Measurements from ENCODE around the gene COL4A5. TPM values are rescaled to one million over a fixed set of nuclear protein-coding genes. Genes with fewer than 3 reads are reported as not detected.

The COL4A5 gene
- polyA plus RNA-seq, 6 donors from 2014 or later = not detected

GRCh38 chrX:108726748-108727147, 287.1 kb downstream of the COL4A5 start:
- DNase-seq (no peak), ATAC-seq (ENCODE audit: low read depth in 2 of 2) (no peak)
- H3K4me3 Mint-ChIP-seq = no peak overlapping the region
- peaks cover 0 to 5% (median 0%) of the 10 kb centered on the region in 7 donors for H3K9me3 Mint-ChIP-seq
- peaks cover 4 to 25% (median 12%) of the 10 kb centered on the region in 3 donors for H3K27me3 Mint-ChIP-seq
- H3K4me1 Mint-ChIP-seq = no peaks in the 10 kb centered on the region
- no peaks in the 10 kb centered on the region for H3K36me3 Mint-ChIP-seq
- no peak overlapping the region for H3K27ac Mint-ChIP-seq

- ATAC-seq (ENCODE audit: low read depth in 2 of 2) = no peak
- H3K4me3 Mint-ChIP-seq = no peak overlapping the region
- H3K4me1 Mint-ChIP-seq = no peaks in the 10 kb centered on the region
- H3K27ac Mint-ChIP-seq = no peak overlapping the region
- no peaks in the 10 kb centered on the region for H3K36me3 Mint-ChIP-seq
- H3K9me3 Mint-ChIP-seq = peaks cover 0 to 9% (median 2%) of the 10 kb centered on the region in 7 donors
- DNase-seq = no peak
- peaks cover 8 to 57% (median 38%) of the 10 kb centered on the region in 3 donors for H3K27me3 Mint-ChIP-seq
Observed at GRCh38 chrX:108731153-108731552, 291.5 kb downstream of the COL4A5 start.

- Mint-ChIP-seq H3K36me3 (no peaks in the 10 kb centered on the region), H3K4me1 (peaks cover 0 to 5% (median 0%) of the 10 kb centered on the region in 3 donors), H3K27ac (no peak overlapping the region), H3K4me3 (no peak overlapping the region), H3K27me3 (peaks cover 10 to 68% (median 45%) of the 10 kb centered on the region in 3 donors), H3K9me3 (peaks cover 0 to 12% (median 3%) of the 10 kb centered on the region in 7 donors)
- ATAC-seq (ENCODE audit: low read depth in 2 of 2) (no peak), DNase-seq (no peak)
Observed at GRCh38 chrX:108732630-108733321, 293.1 kb downstream of the COL4A5 start.

- no peaks in the 10 kb centered on the region for H3K36me3 Mint-ChIP-seq
- no peak for ATAC-seq (ENCODE audit: low read depth in 2 of 2)
- peaks cover 0 to 5% (median 0%) of the 10 kb centered on the region in 3 donors for H3K4me1 Mint-ChIP-seq
Observed at GRCh38 chrX:108734426-108734825, 294.8 kb downstream of the COL4A5 start.

GRCh38 chrX:108735091-108735678, 295.5 kb downstream of the COL4A5 start:
- peaks cover 12 to 64% (median 42%) of the 10 kb centered on the region in 3 donors for H3K27me3 Mint-ChIP-seq
- no peak overlapping the region for H3K27ac Mint-ChIP-seq
- no peak for ATAC-seq (ENCODE audit: low read depth in 2 of 2)
- peaks cover 0 to 5% (median 0%) of the 10 kb centered on the region in 3 donors for H3K4me1 Mint-ChIP-seq
- no peaks in the 10 kb centered on the region for H3K36me3 Mint-ChIP-seq
- H3K9me3 Mint-ChIP-seq = peaks cover 0 to 13% (median 2%) of the 10 kb centered on the region in 7 donors
- H3K4me3 Mint-ChIP-seq = peak overlapping the region in 2 of 8 donors; percentile 9 to 15
- no peak for DNase-seq

More at GRCh38 chrX:108734426-108734825, 294.8 kb downstream of the COL4A5 start:
- H3K9me3 Mint-ChIP-seq = peaks cover 0 to 13% (median 2%) of the 10 kb centered on the region in 7 donors
- H3K27me3 Mint-ChIP-seq = peaks cover 12 to 65% (median 43%) of the 10 kb centered on the region in 3 donors
- no peak for DNase-seq
- H3K4me3 Mint-ChIP-seq = no peak overlapping the region
- no peak overlapping the region for H3K27ac Mint-ChIP-seq

- Mint-ChIP-seq H3K27me3 (peaks cover 11 to 57% (median 42%) of the 10 kb centered on the region in 3 donors), H3K4me1 (peaks cover 0 to 5% (median 0%) of the 10 kb centered on the region in 3 donors), H3K9me3 (peaks cover 0 to 13% (median 2%) of the 10 kb centered on the region in 7 donors), H3K4me3 (peak overlapping the region in 2 of 8 donors; percentile 12 to 38), H3K27ac (no peak overlapping the region), H3K36me3 (no peaks in the 10 kb centered on the region)
- DNase-seq (no peak), ATAC-seq (ENCODE audit: low read depth in 2 of 2) (no peak)
Observed at GRCh38 chrX:108735679-108736508, 296.3 kb downstream of the COL4A5 start.

DNA sequence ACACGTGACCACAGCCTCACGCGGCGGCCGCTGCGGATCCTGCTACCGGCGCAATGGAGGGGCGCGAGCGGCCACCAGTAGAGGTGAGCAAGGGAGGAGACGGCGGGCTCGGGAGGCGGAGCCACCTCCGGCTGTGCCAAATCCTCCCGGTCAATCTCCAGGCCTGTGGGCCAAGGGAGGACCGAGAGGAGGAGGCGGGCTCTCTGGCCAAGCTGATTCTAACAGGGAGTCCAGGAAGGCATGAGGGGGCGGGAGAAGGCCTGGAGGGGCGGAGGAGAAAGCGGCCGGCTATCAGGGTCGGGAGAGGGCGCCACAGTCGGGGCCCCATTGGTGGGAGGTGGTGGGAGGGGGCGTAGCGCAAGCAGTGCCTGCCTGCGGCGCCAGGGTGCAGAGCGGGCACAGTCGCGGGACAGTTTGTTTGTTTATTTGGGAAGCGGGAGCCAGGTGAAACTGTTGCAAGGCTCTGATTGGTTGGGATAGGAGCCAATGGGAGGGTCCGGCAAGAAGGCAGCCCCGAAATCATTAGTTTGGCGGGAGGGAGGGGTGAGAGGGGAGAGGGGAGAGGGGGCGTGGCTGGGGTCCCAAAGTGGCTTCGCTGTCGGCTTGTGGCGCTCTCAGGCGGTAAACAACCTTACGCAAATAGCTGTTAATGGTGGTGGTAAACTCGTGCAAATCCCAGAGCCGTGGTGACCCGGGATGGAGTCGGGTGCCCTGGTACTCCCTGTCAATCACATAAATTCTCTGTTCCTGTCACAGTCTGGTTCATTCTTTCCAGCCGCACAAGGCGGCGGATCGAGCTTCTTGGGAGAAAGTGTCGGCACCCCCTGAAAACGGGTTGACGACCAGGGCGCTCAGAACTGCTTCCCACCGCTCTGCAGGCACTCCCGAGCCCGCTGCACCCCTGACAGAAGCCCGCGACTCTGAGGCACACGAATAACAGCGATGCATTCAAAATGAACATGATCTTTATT, 297.2 kb downstream of the COL4A5 start, which contains the start of gene IRS4:
IRS4 (minus strand) TSS at position 55 of the 971 bp plus-strand sequence.
- DNase-seq (no peak), ATAC-seq (ENCODE audit: low read depth in 2 of 2) (no peak)
- H3K27ac Mint-ChIP-seq = no peak within 1 kb of the TSS
- H3K4me3 Mint-ChIP-seq = peak within 1 kb of the TSS in 4 of 8 donors; percentile 38 to 61 (median 46)
- H3K9me3 Mint-ChIP-seq = peaks cover 0 to 13% (median 2%) of the 10 kb centered on the region in 7 donors
- peaks cover 0 to 5% (median 0%) of the 10 kb centered on the region in 3 donors for H3K4me1 Mint-ChIP-seq
- no peaks in the 10 kb centered on the region for H3K36me3 Mint-ChIP-seq
- peaks cover 9 to 50% (median 35%) of the 10 kb centered on the region in 3 donors for H3K27me3 Mint-ChIP-seq

DNA sequence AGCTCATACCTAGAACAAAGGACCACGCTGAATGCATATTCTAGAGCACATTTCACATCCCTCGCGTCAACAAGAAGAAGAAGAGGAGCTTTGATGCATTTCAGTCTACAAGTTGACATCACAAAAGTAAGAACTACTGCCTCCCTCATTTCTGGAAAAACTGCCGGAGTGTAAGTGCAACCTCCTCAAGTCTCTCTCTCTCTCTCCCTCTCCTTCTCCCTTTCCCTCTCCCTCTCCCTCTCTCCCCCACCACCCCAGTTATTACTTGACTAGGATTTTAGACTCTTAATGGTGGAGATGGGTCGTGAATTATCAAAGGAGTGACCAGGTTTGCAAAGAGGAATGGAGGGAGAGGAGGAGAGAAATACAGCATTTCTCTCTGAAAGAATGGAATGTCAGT, 298.1 kb downstream of the COL4A5 start:
- Mint-ChIP-seq H3K9me3 (peaks cover 1 to 15% (median 6%) of the 10 kb centered on the region in 7 donors), H3K4me3 (no peak overlapping the region)

GRCh38 chrX:108740299-108740774, 300.7 kb downstream of the COL4A5 start:
- H3K27me3 Mint-ChIP-seq = peaks cover 5 to 28% (median 10%) of the 10 kb centered on the region in 3 donors
- DNase-seq = no peak
- no peak for ATAC-seq (ENCODE audit: low read depth in 2 of 2)
- no peak overlapping the region for H3K4me3 Mint-ChIP-seq
- H3K4me1 Mint-ChIP-seq = peaks cover 0 to 5% (median 0%) of the 10 kb centered on the region in 3 donors
- peaks cover 0 to 10% (median 4%) of the 10 kb centered on the region in 7 donors for H3K9me3 Mint-ChIP-seq
- no peak overlapping the region for H3K27ac Mint-ChIP-seq
- no peaks in the 10 kb centered on the region for H3K36me3 Mint-ChIP-seq

More for the DNA sequence above, 298.1 kb downstream of the COL4A5 start:
- DNase-seq (no peak), ATAC-seq (ENCODE audit: low read depth in 2 of 2) (no peak)
- Mint-ChIP-seq H3K4me1 (peaks cover 0 to 5% (median 0%) of the 10 kb centered on the region in 3 donors), H3K36me3 (no peaks in the 10 kb centered on the region), H3K27ac (no peak overlapping the region), H3K27me3 (peaks cover 9 to 52% (median 30%) of the 10 kb centered on the region in 3 donors)

Other genes starting within 250 kb of the COL4A5 start
- gene COL4A6, start 1.4 kb upstream of the COL4A5 start, polyA plus RNA-seq (ENCODE audit: low read depth in 6 of 6) = not detected